Common myeloid progenitor, CD34-positive (primary cell): ENCODE measurements around the gene CT45A8.
"Not testable (repeated sequence)": the region's sequence is repeated elsewhere in the genome, so short reads cannot be mapped to it uniquely, and the experiment has no call there.

Experiments
- CTCF ChIA-PET: fragments of 350-600 bp; sonication (Branson Sonifier 250); formaldehyde crosslinking; loops from one replicate; lab custom pipeline; 2021; ENCODE audit warnings: antibody characterized with exemption; lab: Charles Lee
- POLR2A ChIA-PET: fragments of 350-600 bp; sonication (Branson Sonifier 250); formaldehyde crosslinking; loops from one replicate; lab custom pipeline; 2021; ENCODE audit warnings: antibody characterized with exemption; lab: Charles Lee
- DNase-seq, 3 donors: peaks; one replicate each; pipeline versions ENCODE4 v3.0.0 to v3.0.0-alpha.2; 2013
- H3K27ac ChIP-seq, 2 experiments: 1 replicate in 1 of 2; 2 replicates in 1 of 2; pipeline ENCODE4 v1.7.0; 2013; ENCODE audit warnings: inconsistent platforms in 2 of 2, low read length in 2 of 2, mild to moderate bottlenecking in 2 of 2, low read depth in 1 of 2, moderate library complexity in 1 of 2; ENCODE audit not compliant: severe bottlenecking in 2 of 2, insufficient read depth in 1 of 2, poor library complexity in 1 of 2
- H3K27me3 ChIP-seq, 5 experiments: replicated peaks in 2 of 5; 1 replicate in 3 of 5; 2 replicates in 2 of 5; pipeline versions ENCODE4 v1.6.1 to v1.7.0; 2013; ENCODE audit warnings: low read length in 4 of 5, mild to moderate bottlenecking in 2 of 5, moderate library complexity in 2 of 5, inconsistent platforms in 1 of 5; ENCODE audit not compliant: insufficient read depth in 5 of 5, control insufficient read depth in 4 of 5
- H3K36me3 ChIP-seq, 4 experiments: 1 replicate in 2 of 4; 2 replicates in 2 of 4; pipeline versions ENCODE4 v1.6.1 to v1.7.0; 2013; ENCODE audit warnings: low read length in 3 of 4, control low read depth in 1 of 4, mild to moderate bottlenecking in 1 of 4; ENCODE audit not compliant: control insufficient read depth in 4 of 4, insufficient read depth in 4 of 4
- H3K4me1 ChIP-seq, 4 experiments: 1 replicate in 3 of 4; 2 replicates in 1 of 4; pipeline versions ENCODE4 v1.6.1 to v1.7.1; 2013; ENCODE audit warnings: low read length in 3 of 4, mild to moderate bottlenecking in 3 of 4, control low read depth in 1 of 4, inconsistent platforms in 1 of 4, moderate library complexity in 1 of 4; ENCODE audit not compliant: control insufficient read depth in 4 of 4, insufficient read depth in 4 of 4; ENCODE audit errors: control extremely low read depth in 1 of 4
- H3K4me3 ChIP-seq, 7 experiments: 1 replicate in 4 of 7; 2 replicates in 3 of 7; pipeline versions ENCODE4 v1.5.1 to v1.7.0; 2013; ENCODE audit warnings: mild to moderate bottlenecking in 7 of 7, low read length in 6 of 7, moderate library complexity in 6 of 7, inconsistent platforms in 2 of 7, low read depth in 2 of 7, control low read depth in 1 of 7; ENCODE audit not compliant: insufficient read depth in 4 of 7, control insufficient read depth in 1 of 7; ENCODE audit errors: extremely low read depth in 1 of 7
- H3K9me3 ChIP-seq, 5 experiments: 1 replicate in 4 of 5; 2 replicates in 1 of 5; pipeline versions ENCODE4 v1.6.1 to v1.7.1; 2013; ENCODE audit warnings: low read length in 4 of 5, mild to moderate bottlenecking in 2 of 5, inconsistent platforms in 1 of 5, low read depth in 1 of 5, moderate library complexity in 1 of 5; ENCODE audit not compliant: control insufficient read depth in 4 of 5, insufficient read depth in 2 of 5; ENCODE audit errors: control extremely low read depth in 1 of 5
- WGBS: methylation state at CpG from one replicate; pipeline ENCODE4 v1.1.5; 2013; ENCODE audit not compliant: insufficient coverage; 5-methylcytosine and 5-hydroxymethylcytosine counted together

Gene CT45A8

GRCh38 chrX:135871712-135872111 lies 17.4 kb upstream of the CT45A8 start, which contains the start of gene CT45A9:
Gene CT45A9, minus strand, starts transcription at chrX:135871812. Its CDS starts 3,751 bp downstream, at chrX:135868061.
- DNase-seq: not testable (repeated sequence)

GRCh38 chrX:135837180-135837579 lies 17.2 kb downstream of the CT45A8 start, which contains the start of gene CT45A7:
Gene CT45A7, minus strand, starts transcription at chrX:135837280. Its CDS starts 3,747 bp downstream, at chrX:135833533.
- H3K36me3 ChIP-seq, POLR2A ChIA-PET, CTCF ChIA-PET, H3K27ac ChIP-seq, H3K27me3 ChIP-seq, H3K4me3 ChIP-seq, H3K4me1 ChIP-seq, H3K9me3 ChIP-seq, DNase-seq: not testable (repeated sequence)
- WGBS: no CpG with 5 or more reads among the region's 17 CpGs

More at GRCh38 chrX:135871712-135872111, 17.4 kb upstream of the CT45A8 start, which contains the start of gene CT45A9:
- CTCF ChIA-PET, H3K4me1 ChIP-seq, POLR2A ChIA-PET, H3K27me3 ChIP-seq, H3K27ac ChIP-seq, H3K36me3 ChIP-seq, H3K4me3 ChIP-seq, H3K9me3 ChIP-seq: not testable (repeated sequence)
- WGBS: no CpG with 5 or more reads among the region's 17 CpGs

GRCh38 chrX:135819912-135820311 lies 34.4 kb downstream of the CT45A8 start, which contains the start of gene CT45A2:
Gene CT45A2, minus strand, starts transcription at chrX:135820012. Its CDS starts 3,747 bp downstream, at chrX:135816265.
- H3K9me3 ChIP-seq, H3K27ac ChIP-seq, H3K36me3 ChIP-seq, H3K4me1 ChIP-seq, DNase-seq, H3K27me3 ChIP-seq, H3K4me3 ChIP-seq, POLR2A ChIA-PET, CTCF ChIA-PET: not testable (repeated sequence)
- WGBS: no CpG with 5 or more reads among the region's 17 CpGs

- H3K27ac ChIP-seq, DNase-seq, CTCF ChIA-PET, H3K4me3 ChIP-seq, H3K9me3 ChIP-seq, H3K4me1 ChIP-seq, H3K36me3 ChIP-seq, H3K27me3 ChIP-seq, POLR2A ChIA-PET: not testable (repeated sequence)
- no CpG with 5 or more reads among the region's 16 CpGs for WGBS
These were observed 51.7 kb downstream of the CT45A8 start, which contains the start of gene CT45A6 for GRCh38 chrX:135802687-135803086. Gene CT45A6, minus strand, starts transcription at chrX:135802787. Its CDS starts 3,794 bp downstream, at chrX:135798993.
